GM12864 (cell line): ENCODE results near the gene RAMP3.

Experiments
- DNase-seq: peaks from one replicate; pipeline ENCODE4 v3.0.0-alpha.2; 2011; ENCODE audit warnings: low read depth
- H3K4me3 ChIP-seq: 2 replicates; pipeline ENCODE4 v1.5.1; 2011; ENCODE audit warnings: mild to moderate bottlenecking, low read depth, low read length, control low read depth
- CTCF ChIP-seq: IDR thresholded peaks from 2 replicates; pipeline ENCODE4 v1.5.1; 2011; ENCODE audit warnings: low read depth, mild to moderate bottlenecking, moderate library complexity, low read length, control low read depth, inconsistent platforms; ENCODE audit errors: missing control alignments

The RAMP3 gene

GRCh38 chr7:45230083-45230482, 72.5 kb downstream of the RAMP3 start:
- TF ChIP-seq CTCF = no peak
- DNase-seq = no peak
- no peak overlapping the region for H3K4me3 ChIP-seq

GRCh38 chr7:45230611-45231165, 73.1 kb downstream of the RAMP3 start:
- DNase-seq = no peak
- no peak overlapping the region for H3K4me3 ChIP-seq
- no peak for TF ChIP-seq CTCF

GRCh38 chr7:45233249-45233775, 75.7 kb downstream of the RAMP3 start:
- no peak for DNase-seq

More at GRCh38 chr7:45233249-45233775, 75.7 kb downstream of the RAMP3 start:
- no peak overlapping the region for H3K4me3 ChIP-seq
- TF ChIP-seq CTCF = no peak
